ENCODE data around the gene ANP32A.

DNA sequence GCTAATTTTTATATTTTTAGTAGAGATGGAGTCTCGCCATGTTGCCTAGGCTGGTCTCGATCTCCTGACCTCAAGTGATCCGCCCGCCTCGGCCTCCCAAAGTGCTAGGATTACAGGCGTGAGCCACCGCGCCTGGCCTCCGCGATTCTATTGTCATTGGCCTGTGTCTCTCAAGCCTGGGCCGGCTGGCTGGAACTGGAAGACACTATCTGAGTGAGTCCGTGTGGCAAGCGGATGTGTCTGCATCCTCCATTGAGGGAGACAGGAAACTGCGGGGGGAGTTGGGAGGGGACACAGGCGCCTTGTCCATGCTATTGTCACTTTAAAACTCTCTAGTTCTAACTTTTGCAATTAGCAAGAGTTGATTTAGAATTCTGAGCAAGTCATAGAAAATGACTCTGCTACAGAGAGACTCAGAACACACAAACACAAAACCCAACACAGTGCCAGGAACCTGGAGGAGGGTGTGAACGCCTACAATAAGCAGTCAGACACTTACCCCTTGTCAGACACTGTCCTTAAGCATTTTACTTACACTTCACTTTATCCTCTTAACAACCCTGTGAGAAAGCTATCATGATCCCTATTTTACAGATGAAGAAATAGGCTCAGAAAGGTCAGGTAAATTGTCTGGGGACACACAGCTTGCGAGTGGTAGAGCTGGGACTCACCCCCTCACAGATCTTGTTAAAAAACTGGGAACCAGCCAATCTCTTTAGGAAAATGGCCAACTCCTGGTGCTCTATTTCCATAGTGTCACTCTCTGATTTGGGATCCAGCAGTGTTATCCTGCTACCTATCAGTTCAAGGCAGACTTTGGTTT lies 38.7 kb downstream of the ANP32A start:
- TF ChIP-seq, protein P1, sequence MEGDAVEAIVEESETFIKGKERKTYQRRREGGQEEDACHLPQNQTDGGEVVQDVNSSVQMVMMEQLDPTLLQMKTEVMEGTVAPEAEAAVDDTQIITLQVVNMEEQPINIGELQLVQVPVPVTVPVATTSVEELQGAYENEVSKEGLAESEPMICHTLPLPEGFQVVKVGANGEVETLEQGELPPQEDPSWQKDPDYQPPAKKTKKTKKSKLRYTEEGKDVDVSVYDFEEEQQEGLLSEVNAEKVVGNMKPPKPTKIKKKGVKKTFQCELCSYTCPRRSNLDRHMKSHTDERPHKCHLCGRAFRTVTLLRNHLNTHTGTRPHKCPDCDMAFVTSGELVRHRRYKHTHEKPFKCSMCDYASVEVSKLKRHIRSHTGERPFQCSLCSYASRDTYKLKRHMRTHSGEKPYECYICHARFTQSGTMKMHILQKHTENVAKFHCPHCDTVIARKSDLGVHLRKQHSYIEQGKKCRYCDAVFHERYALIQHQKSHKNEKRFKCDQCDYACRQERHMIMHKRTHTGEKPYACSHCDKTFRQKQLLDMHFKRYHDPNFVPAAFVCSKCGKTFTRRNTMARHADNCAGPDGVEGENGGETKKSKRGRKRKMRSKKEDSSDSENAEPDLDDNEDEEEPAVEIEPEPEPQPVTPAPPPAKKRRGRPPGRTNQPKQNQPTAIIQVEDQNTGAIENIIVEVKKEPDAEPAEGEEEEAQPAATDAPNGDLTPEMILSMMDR (conservative IDR thresholded peaks at IDR 0.05 in 1 of 2, IDR thresholded peaks at IDR 0.05 in 1 of 2; ENCODE audit: low read depth in 1 of 2, low read length in 2 of 2): no peak
- TF ChIP-seq EZH2 (IDR thresholded peaks at IDR 0.05; ENCODE audit: low read length, missing control alignments): no peak
